WTC11 (cell line): ENCODE data around the gene RHOU. TPM values are rescaled to one million over a fixed set of nuclear protein-coding genes. Genes with fewer than 3 reads are reported as not detected.
A peak's percentile ranks its signal among the peaks of the same experiment; 100 is the strongest.

Experiments
- ATF1 ChIP-seq: sonication (generic); formaldehyde crosslinking; IDR thresholded peaks from 2 replicates; pipeline ENCODE4 v1.8.1; 2023; ENCODE audit warnings: mild to moderate bottlenecking, moderate library complexity, missing genetic modification reagents
- ATF6 ChIP-seq: sonication (generic); formaldehyde crosslinking; IDR thresholded peaks from 2 replicates; pipeline ENCODE4 v1.8.1; 2023; ENCODE audit warnings: mild to moderate bottlenecking, missing genetic modification reagents
- CDX4 ChIP-seq: fragments of 250-450 bp; sonication (Bioruptor Pico); IDR thresholded peaks from 2 replicates; pipeline ENCODE4 v1.9.0; 2021; ENCODE audit warnings: moderate library complexity, mild to moderate bottlenecking, inconsistent platforms, borderline replicate concordance
- CREM ChIP-seq: sonication (generic); formaldehyde crosslinking; IDR thresholded peaks from 2 replicates; pipeline ENCODE4 v1.8.1; 2022; ENCODE audit warnings: mild to moderate bottlenecking, missing genetic modification reagents, moderate library complexity
- E2F4 ChIP-seq: sonication (generic); formaldehyde crosslinking; IDR thresholded peaks from 2 replicates; pipeline ENCODE4 v1.8.1; 2022; ENCODE audit warnings: low read depth, mild to moderate bottlenecking, moderate library complexity, missing genetic modification reagents, borderline replicate concordance
- ELF4 ChIP-seq: sonication (generic); formaldehyde crosslinking; IDR thresholded peaks from 2 replicates; pipeline ENCODE4 v1.8.1; 2022; ENCODE audit warnings: low read depth, mild to moderate bottlenecking, moderate library complexity, missing genetic modification reagents
- EMX1 ChIP-seq: fragments of 250-450 bp; sonication (Bioruptor Pico); IDR thresholded peaks from 2 replicates; pipeline ENCODE4 v1.8.0; 2021; ENCODE audit warnings: mild to moderate bottlenecking
- ERG ChIP-seq: fragments of 250-450 bp; sonication (Bioruptor Pico); IDR thresholded peaks from 2 replicates; pipeline ENCODE4 v1.8.0; 2021; ENCODE audit warnings: mild to moderate bottlenecking
- ESRRA ChIP-seq: sonication (generic); formaldehyde crosslinking; IDR thresholded peaks from 2 replicates; pipeline ENCODE4 v1.8.1; 2022; ENCODE audit warnings: mild to moderate bottlenecking, missing genetic modification reagents, borderline replicate concordance
- ETV6 ChIP-seq: sonication (generic); formaldehyde crosslinking; IDR thresholded peaks from 2 replicates; pipeline ENCODE4 v1.8.1; 2022; ENCODE audit warnings: mild to moderate bottlenecking, missing genetic modification reagents
- GABPB1 ChIP-seq: sonication (generic); formaldehyde crosslinking; IDR thresholded peaks from 2 replicates; pipeline ENCODE4 v1.8.1; 2023; ENCODE audit warnings: mild to moderate bottlenecking, missing genetic modification reagents
- HMGA2 ChIP-seq: fragments of 250-450 bp; sonication (Bioruptor Pico); IDR thresholded peaks from 2 replicates; pipeline ENCODE4 v1.4.0; 2021; ENCODE audit warnings: mild to moderate bottlenecking, moderate library complexity
- IRF1 ChIP-seq: sonication (generic); formaldehyde crosslinking; IDR thresholded peaks from 2 replicates; pipeline ENCODE4 v1.8.0; 2023; ENCODE audit warnings: missing genetic modification reagents
- IRF2 ChIP-seq: sonication (generic); formaldehyde crosslinking; IDR thresholded peaks from 2 replicates; pipeline ENCODE4 v1.8.0; 2022; ENCODE audit warnings: low read depth, missing genetic modification reagents, borderline replicate concordance
- JUN ChIP-seq: sonication (generic); formaldehyde crosslinking; IDR thresholded peaks from 2 replicates; pipeline ENCODE4 v1.8.0; 2023; ENCODE audit warnings: mild to moderate bottlenecking, missing genetic modification reagents
- MXD4 ChIP-seq: fragments of 250-450 bp; sonication (Bioruptor Pico); IDR thresholded peaks from 2 replicates; pipeline ENCODE4 v1.8.0; 2021; ENCODE audit warnings: mild to moderate bottlenecking, moderate library complexity, borderline replicate concordance
- NFYB ChIP-seq: sonication (generic); formaldehyde crosslinking; conservative IDR thresholded peaks from 2 replicates; pipeline ENCODE4 v1.8.0; 2022; ENCODE audit warnings: low read depth, missing genetic modification reagents
- NR1H2 ChIP-seq: sonication (generic); formaldehyde crosslinking; IDR thresholded peaks from 2 replicates; pipeline ENCODE4 v1.9.0; 2021; ENCODE audit warnings: mild to moderate bottlenecking, moderate library complexity, missing genetic modification reagents
- NR2C2 ChIP-seq: sonication (generic); formaldehyde crosslinking; IDR thresholded peaks from 2 replicates; pipeline ENCODE4 v1.8.0; 2022; ENCODE audit warnings: mild to moderate bottlenecking, missing genetic modification reagents
- PRRX2 ChIP-seq: fragments of 250-450 bp; sonication (Bioruptor Pico); IDR thresholded peaks from 2 replicates; pipeline ENCODE4 v1.8.0; 2021; ENCODE audit warnings: mild to moderate bottlenecking
- TCF7 ChIP-seq: sonication (generic); formaldehyde crosslinking; IDR thresholded peaks from 2 replicates; pipeline ENCODE4 v1.8.0; 2022; ENCODE audit warnings: mild to moderate bottlenecking, low read depth, missing genetic modification reagents, moderate library complexity
- TEAD1 ChIP-seq: sonication (generic); formaldehyde crosslinking; IDR thresholded peaks from 2 replicates; pipeline ENCODE4 v1.8.0; 2022; ENCODE audit warnings: mild to moderate bottlenecking, missing genetic modification reagents
- TEAD4 ChIP-seq: sonication (generic); formaldehyde crosslinking; IDR thresholded peaks from 2 replicates; pipeline ENCODE4 v1.8.0; 2022; ENCODE audit warnings: mild to moderate bottlenecking, missing genetic modification reagents
- USF2 ChIP-seq: sonication (generic); formaldehyde crosslinking; IDR thresholded peaks from 2 replicates; pipeline ENCODE4 v1.8.1; 2023; ENCODE audit warnings: mild to moderate bottlenecking, missing genetic modification reagents, moderate library complexity
- ZBTB21 ChIP-seq: sonication (generic); formaldehyde crosslinking; IDR thresholded peaks from 2 replicates; pipeline ENCODE4 v1.8.1; 2023; ENCODE audit warnings: mild to moderate bottlenecking, missing genetic modification reagents, borderline replicate concordance
- ZMAT4 ChIP-seq: fragments of 250-450 bp; sonication (Bioruptor Pico); IDR thresholded peaks from 2 replicates; pipeline ENCODE4 v1.9.0; 2021; ENCODE audit warnings: mild to moderate bottlenecking
- ZNF138 ChIP-seq: sonication (generic); formaldehyde crosslinking; conservative IDR thresholded peaks from 2 replicates; pipeline ENCODE4 v1.8.1; 2022; ENCODE audit warnings: mild to moderate bottlenecking, moderate library complexity, missing genetic modification reagents
- ZNF219 ChIP-seq: sonication (generic); formaldehyde crosslinking; IDR thresholded peaks from 2 replicates; pipeline ENCODE4 v1.8.0; 2023; ENCODE audit warnings: missing genetic modification reagents, mild to moderate bottlenecking, borderline replicate concordance
- ZNF232 ChIP-seq: sonication (generic); formaldehyde crosslinking; IDR thresholded peaks from 2 replicates; pipeline ENCODE4 v1.8.0; 2022; ENCODE audit warnings: mild to moderate bottlenecking, missing genetic modification reagents
- ZNF263 ChIP-seq: sonication (generic); formaldehyde crosslinking; IDR thresholded peaks from 2 replicates; pipeline ENCODE4 v1.8.1; 2022; ENCODE audit warnings: low read depth, mild to moderate bottlenecking, moderate library complexity, missing genetic modification reagents
- ZNF512 ChIP-seq: sonication (generic); formaldehyde crosslinking; IDR thresholded peaks from 2 replicates; pipeline ENCODE4 v1.8.1; 2022; ENCODE audit warnings: missing genetic modification reagents, borderline replicate concordance
- ZNF671 ChIP-seq: fragments of 250-450 bp; sonication (Bioruptor Pico); IDR thresholded peaks from 2 replicates; pipeline ENCODE4 v1.8.0; 2021; ENCODE audit warnings: mild to moderate bottlenecking
- total RNA-seq: library from RNA; stranded (reverse); gene quantifications from 3 replicates; pipeline ENCODE4 v1.2.3, GENCODE V29; 2021

The RHOU gene
- total RNA-seq, 1 experiment from 2014 or later, result 6.0 TPM

GRCh38 chr1:228734881-228735801 lies at the start of gene RHOU (continued):
- TF ChIP-seq ATF1 (no peak; the same call in 1 of the 2 replicates), CDX4 (no peak), USF2 (CRISPR knock-in tag) (0 out of 2 replicates have a peak, but pooled peaks have one; percentile 21), IRF2 (CRISPR knock-in tag) (no peak), ZNF671 (CRISPR knock-in tag) (no peak), TEAD4 (CRISPR knock-in tag) (no peak), ZMAT4 (CRISPR knock-in tag) (no peak), ZNF232 (no peak), ZNF219 (no peak), ZNF512 (CRISPR knock-in tag) (no peak), TCF7 (CRISPR knock-in tag) (0 out of 2 replicates have a peak, but pooled peaks have one; percentile 38), MXD4 (CRISPR knock-in tag) (no peak), ZBTB21 (CRISPR knock-in tag) (no peak), NR1H2 (no peak), PRRX2 (CRISPR knock-in tag) (no peak), TEAD1 (CRISPR knock-in tag) (0 out of 2 replicates have a peak, but pooled peaks have one; percentile 14), CREM (CRISPR knock-in tag) (0 out of 2 replicates have a peak, but pooled peaks have one; percentile 30), ZNF138 (no peak), ELF4 (CRISPR knock-in tag) (no peak), ETV6 (CRISPR knock-in tag) (no peak), ESRRA (no peak), JUN (CRISPR knock-in tag) (no peak), ATF6 (CRISPR knock-in tag) (no peak), EMX1 (CRISPR knock-in tag) (no peak), NFYB (CRISPR knock-in tag) (no peak), NR2C2 (CRISPR knock-in tag) (no peak), E2F4 (CRISPR knock-in tag) (no peak), GABPB1 (CRISPR knock-in tag) (no peak), ZNF263 (CRISPR knock-in tag) (peak; percentile 35; the same call in 1 of the 2 replicates), HMGA2 (CRISPR knock-in tag) (no peak), IRF1 (CRISPR knock-in tag) (no peak), ERG (no peak)
